Prostate gland (tissue), 2 donors: ENCODE measurements around the gene POP7.

ENCODE experiments used
- POLR2A ChIP-seq: fragments of 450-650 bp; IDR thresholded peaks from one replicate; pipeline ENCODE4 v1.6.1; 2016; ENCODE audit warnings: antibody characterized with exemption, mild to moderate bottlenecking
- POLR2AphosphoS5 ChIP-seq: sonication (generic); formaldehyde crosslinking; IDR thresholded peaks from one replicate; pipeline ENCODE4 v1.6.1; 2017; ENCODE audit warnings: antibody characterized with exemption
- TF ChIP-seq, protein P1 (sequence below), 4 experiments: fragments of 200-600 bp in 2 of 4; fragments of 450-650 bp in 2 of 4; sonication (generic) in 2 of 4; IDR thresholded peaks; 1 replicate in 3 of 4; 2 replicates in 1 of 4; pipeline ENCODE4 v1.5.1; 2016 to 2019; ENCODE audit warnings: antibody characterized with exemption in 4 of 4, mild to moderate bottlenecking in 2 of 4, moderate library complexity in 2 of 4

DNA sequence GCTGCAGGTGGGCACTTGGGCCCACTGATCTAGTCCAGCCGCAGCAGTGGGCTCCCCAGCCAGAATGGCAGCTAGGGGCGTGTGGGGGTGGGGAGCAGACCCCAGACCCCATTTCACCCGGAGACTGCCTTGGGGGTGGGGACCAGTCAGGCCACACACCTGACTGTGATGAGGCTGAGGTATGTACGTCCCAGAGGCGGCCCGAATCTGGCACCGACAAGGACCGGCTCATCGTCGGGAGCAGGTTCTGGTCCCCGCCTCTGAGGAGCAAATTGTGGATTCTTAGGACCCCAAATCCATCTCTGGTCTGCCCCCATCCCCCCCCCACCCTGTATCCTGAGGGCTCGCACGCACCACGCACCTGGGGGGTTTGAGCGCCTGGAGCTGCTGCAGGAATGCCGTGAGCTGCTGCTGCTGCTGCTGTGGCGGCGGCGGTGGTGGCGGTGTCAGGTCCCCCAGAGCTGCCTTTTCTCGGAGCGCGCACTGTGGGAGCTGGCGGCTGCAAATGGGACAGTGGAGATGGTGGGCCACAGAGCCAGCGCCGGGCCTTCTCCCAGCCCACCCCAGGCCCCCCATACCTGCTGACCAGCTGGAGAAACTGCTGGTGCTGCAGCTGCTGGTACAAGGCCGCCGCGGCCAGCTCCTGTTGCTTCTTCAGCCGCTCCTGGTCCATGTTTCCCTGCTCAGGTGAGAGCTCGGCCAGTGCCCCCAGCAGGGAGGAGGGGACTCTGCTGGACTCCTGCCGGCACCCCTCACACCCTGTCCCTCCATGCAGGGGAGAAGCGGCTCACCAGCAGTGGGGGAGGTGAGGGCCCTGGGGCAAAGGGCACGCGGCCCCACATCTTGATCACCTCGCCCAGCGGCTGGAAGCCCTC is 22.0 kb upstream of the POP7 start:
- no peak for TF ChIP-seq POLR2AphosphoS5
- TF ChIP-seq, protein P1, sequence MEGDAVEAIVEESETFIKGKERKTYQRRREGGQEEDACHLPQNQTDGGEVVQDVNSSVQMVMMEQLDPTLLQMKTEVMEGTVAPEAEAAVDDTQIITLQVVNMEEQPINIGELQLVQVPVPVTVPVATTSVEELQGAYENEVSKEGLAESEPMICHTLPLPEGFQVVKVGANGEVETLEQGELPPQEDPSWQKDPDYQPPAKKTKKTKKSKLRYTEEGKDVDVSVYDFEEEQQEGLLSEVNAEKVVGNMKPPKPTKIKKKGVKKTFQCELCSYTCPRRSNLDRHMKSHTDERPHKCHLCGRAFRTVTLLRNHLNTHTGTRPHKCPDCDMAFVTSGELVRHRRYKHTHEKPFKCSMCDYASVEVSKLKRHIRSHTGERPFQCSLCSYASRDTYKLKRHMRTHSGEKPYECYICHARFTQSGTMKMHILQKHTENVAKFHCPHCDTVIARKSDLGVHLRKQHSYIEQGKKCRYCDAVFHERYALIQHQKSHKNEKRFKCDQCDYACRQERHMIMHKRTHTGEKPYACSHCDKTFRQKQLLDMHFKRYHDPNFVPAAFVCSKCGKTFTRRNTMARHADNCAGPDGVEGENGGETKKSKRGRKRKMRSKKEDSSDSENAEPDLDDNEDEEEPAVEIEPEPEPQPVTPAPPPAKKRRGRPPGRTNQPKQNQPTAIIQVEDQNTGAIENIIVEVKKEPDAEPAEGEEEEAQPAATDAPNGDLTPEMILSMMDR (IDR thresholded peaks at IDR 0.05) = no peak
- no peak for TF ChIP-seq POLR2A
